ENCODE data around the gene WRAP73. TPM values are rescaled to one million over a fixed set of nuclear protein-coding genes. Genes with fewer than 3 reads are reported as not detected.

Gene WRAP73
- total RNA-seq, 1 experiment from 2014 or later, result 25.3 TPM

- TF ChIP-seq CTCF (IDR thresholded peaks at IDR 0.05; ENCODE audit: unreplicated experiment), result no peak
- Mint-ChIP-seq H3K27me3 (ENCODE audit: insufficient read depth, unreplicated experiment) (no peaks in the 10 kb centered on the region), H3K36me3 (ENCODE audit: insufficient read depth, unreplicated experiment) (no peaks in the 10 kb centered on the region), H3K4me1 (ENCODE audit: insufficient read depth, unreplicated experiment) (no peaks in the 10 kb centered on the region), H3K4me3 (ENCODE audit: unreplicated experiment) (no peak overlapping the region), H3K27ac (ENCODE audit: low read depth, unreplicated experiment) (no peak overlapping the region), H3K9me3 (ENCODE audit: unreplicated experiment) (no peaks in the 10 kb centered on the region)
- ChIA-PET POLR2A (no interaction called here), CTCF (interaction anchor here (0.6 kb wide), 1 partner anchor 108 kb away, joined by 3 read pairs; no protein-coding TSS in a partner anchor)
- intact Hi-C loops (cut with micrococcal nuclease), result no loop called here
- no peak for DNase-seq (ENCODE audit: unreplicated experiment)
- BruUV-seq (replicated peaks), result no TSS peak
These were observed 44.7 kb downstream of the WRAP73 start for GRCh38 chr1:3604997-3605823.

GRCh38 chr1:3604468-3604974, 45.4 kb downstream of the WRAP73 start:
- intact Hi-C loops (cut with micrococcal nuclease), result no loop called here
- TF ChIP-seq CTCF (IDR thresholded peaks at IDR 0.05; ENCODE audit: unreplicated experiment), result no peak
- ChIA-PET CTCF (interaction anchor here (0.6 kb wide), 2 partner anchors 107 to 164 kb away, joined by 3 to 6 read pairs; no protein-coding TSS in a partner anchor), POLR2A (no interaction called here)
- no peaks in the 10 kb centered on the region for H3K27me3 Mint-ChIP-seq (ENCODE audit: insufficient read depth, unreplicated experiment)
- no peaks in the 10 kb centered on the region for H3K9me3 Mint-ChIP-seq (ENCODE audit: unreplicated experiment)
- no peak overlapping the region for H3K4me3 Mint-ChIP-seq (ENCODE audit: unreplicated experiment)
- no TSS peak for BruUV-seq (replicated peaks)
- no peak overlapping the region for H3K27ac Mint-ChIP-seq (ENCODE audit: low read depth, unreplicated experiment)
- no peaks in the 10 kb centered on the region for H3K4me1 Mint-ChIP-seq (ENCODE audit: insufficient read depth, unreplicated experiment)
- DNase-seq (ENCODE audit: unreplicated experiment), result no peak
- no peaks in the 10 kb centered on the region for H3K36me3 Mint-ChIP-seq (ENCODE audit: insufficient read depth, unreplicated experiment)

- BruUV-seq (replicated peaks), result no TSS peak
- no peaks in the 10 kb centered on the region for H3K4me1 Mint-ChIP-seq (ENCODE audit: insufficient read depth, unreplicated experiment)
- intact Hi-C loops (cut with micrococcal nuclease), result no loop called here
- no peak for DNase-seq (ENCODE audit: unreplicated experiment)
- CTCF ChIA-PET, result interaction anchor here (0.6 to 1.0 kb wide), 2 partner anchors 16 to 164 kb away, joined by 3 to 6 read pairs; no protein-coding TSS in a partner anchor
- H3K9me3 Mint-ChIP-seq (ENCODE audit: unreplicated experiment), result no peaks in the 10 kb centered on the region
- POLR2A ChIA-PET, result no interaction called here
- H3K4me3 Mint-ChIP-seq (ENCODE audit: unreplicated experiment), result no peak overlapping the region
- H3K36me3 Mint-ChIP-seq (ENCODE audit: insufficient read depth, unreplicated experiment), result no peaks in the 10 kb centered on the region
- H3K27me3 Mint-ChIP-seq (ENCODE audit: insufficient read depth, unreplicated experiment), result no peaks in the 10 kb centered on the region
- H3K27ac Mint-ChIP-seq (ENCODE audit: low read depth, unreplicated experiment), result no peak overlapping the region
- TF ChIP-seq CTCF (IDR thresholded peaks at IDR 0.05; ENCODE audit: unreplicated experiment), result no peak
These were observed 46.1 kb downstream of the WRAP73 start for GRCh38 chr1:3603571-3604467.

GRCh38 chr1:3603156-3603555, 46.7 kb downstream of the WRAP73 start:
- no peak for DNase-seq (ENCODE audit: unreplicated experiment)
- TF ChIP-seq CTCF (IDR thresholded peaks at IDR 0.05; ENCODE audit: unreplicated experiment), result no peak
- Mint-ChIP-seq H3K4me1 (ENCODE audit: insufficient read depth, unreplicated experiment) (no peaks in the 10 kb centered on the region), H3K9me3 (ENCODE audit: unreplicated experiment) (no peaks in the 10 kb centered on the region), H3K27me3 (ENCODE audit: insufficient read depth, unreplicated experiment) (no peaks in the 10 kb centered on the region), H3K4me3 (ENCODE audit: unreplicated experiment) (no peak overlapping the region), H3K27ac (ENCODE audit: low read depth, unreplicated experiment) (no peak overlapping the region), H3K36me3 (ENCODE audit: insufficient read depth, unreplicated experiment) (no peaks in the 10 kb centered on the region)
- POLR2A ChIA-PET, result no interaction called here
- BruUV-seq (replicated peaks), result no TSS peak
- CTCF ChIA-PET, result interaction anchor here (1.0 kb wide), 1 partner anchor 17 kb away, joined by 3 read pairs; no protein-coding TSS in a partner anchor
- intact Hi-C loops (cut with micrococcal nuclease), result no loop called here
